ENCODE data around the gene RNF213. TPM values are rescaled to one million over a fixed set of nuclear protein-coding genes. Genes with fewer than 3 reads are reported as not detected.

The RNF213 gene
- polyA plus RNA-seq, 1 of the 3 experiments (the other 2 are of a cell fraction) = 57.5 TPM

- H2AFZ ChIP-seq (ENCODE audit: low read depth) = no peak overlapping the region
- H3K36me3 ChIP-seq (replicated peaks in 1 of 2; ENCODE audit: control insufficient read depth in 1 of 2, insufficient read depth in 2 of 2, low read length in 1 of 2) = peaks cover 25 to 28% of the 10 kb centered on the region in 2 experiments
- peaks cover 31% of the 10 kb centered on the region for H4K20me1 ChIP-seq (ENCODE audit: insufficient read depth)
- CTCF ChIA-PET = interaction anchor here (1.1 to 6.5 kb wide), 5 partner anchors 10 to 565 kb away, joined by 3 to 47 read pairs (median 4); no protein-coding TSS in a partner anchor
- peak overlapping the region; percentile 98 for H3K9ac ChIP-seq
- H3K9me2 ChIP-seq = no peaks in the 10 kb centered on the region
- peaks cover 5 to 25% of the 10 kb centered on the region in 2 experiments; a peak in 2 of 4 replicates for H3K4me1 ChIP-seq (ENCODE audit: control insufficient read depth in 1 of 2, insufficient read depth in 2 of 2, low read depth in 1 of 2, low read length in 1 of 2)
- H3K27ac ChIP-seq (ENCODE audit: low read depth in 2 of 2, low read length in 1 of 2) = no peak overlapping the region
- 66% methylated on average over 7 of the region's 7 CpGs for WGBS (ENCODE audit: low lambda C conversion rate)
- H3K9me3 ChIP-seq = no peaks in the 10 kb centered on the region
- no peak for TF ChIP-seq RXRA (IDR thresholded peaks at IDR 0.05; ENCODE audit: borderline replicate concordance, low read depth)
- no peak for TF ChIP-seq POLR2AphosphoS5 (IDR thresholded peaks at IDR 0.05; ENCODE audit: low read depth, low read length)
- no peak for TF ChIP-seq RAD21 (IDR thresholded peaks at IDR 0.05; ENCODE audit: low read length)
- no peak for TF ChIP-seq TAF1 (IDR thresholded peaks at IDR 0.05; ENCODE audit: borderline replicate concordance, low read depth, low read length)
- no peak for TF ChIP-seq USF1 (IDR thresholded peaks at IDR 0.05; ENCODE audit: borderline replicate concordance, low read depth)
- no peak for TF ChIP-seq RFX5 (IDR thresholded peaks at IDR 0.05; ENCODE audit: low read length)
- no peak for TF ChIP-seq MXI1 (IDR thresholded peaks at IDR 0.05; ENCODE audit: low read depth, low read length)
- TF ChIP-seq EP300 (IDR thresholded peaks at IDR 0.05; ENCODE audit: borderline replicate concordance in 1 of 2, low read depth in 1 of 2, low read length in 1 of 2) = no peak
- no peak for TF ChIP-seq CHD2 (IDR thresholded peaks at IDR 0.05; ENCODE audit: low read length, partially characterized antibody)
- TF ChIP-seq GABPA (IDR thresholded peaks at IDR 0.05; ENCODE audit: low read depth) = no peak
- no peak for TF ChIP-seq RCOR1 (IDR thresholded peaks at IDR 0.05; ENCODE audit: low read length)
- no peak for TF ChIP-seq REST (IDR thresholded peaks at IDR 0.05; ENCODE audit: low read depth, low read length)
- peaks cover 48% of the 10 kb centered on the region for H3K79me2 ChIP-seq (ENCODE audit: insufficient read depth)
- peak overlapping the region; percentile 94 for H3K4me2 ChIP-seq
- H3K27me3 ChIP-seq (ENCODE audit: insufficient read depth) = no peaks in the 10 kb centered on the region
- H3K4me3 ChIP-seq (ENCODE audit: low read depth in 2 of 2, low read length in 1 of 2) = peak overlapping the region; percentile 98 to 99
- peak; percentile 35 for DNase-seq
- POLR2A ChIA-PET = interaction anchor here (0.6 to 1.9 kb wide), 3 partner anchors 8 to 556 kb away, joined by 5 to 7 read pairs (median 5); no protein-coding TSS in a partner anchor
- peaks cover 5% of the 10 kb centered on the region for H3F3A ChIP-seq (replicated peaks; ENCODE audit: insufficient read depth)
These were observed 155.7 kb downstream of the RNF213 start for GRCh38 chr17:80416260-80416939.

Measured in SK-N-SH (cell line).